K562 (cell line): ENCODE measurements around the gene TUSC1. TPM values are rescaled to one million over a fixed set of nuclear protein-coding genes. Genes with fewer than 3 reads are reported as not detected.

Experiments used
- ATAC-seq: fragments of 200-7000 bp; cut with Tn5 transposase; 3 replicates; pipeline ENCODE4 v1.9.1; 2020; ENCODE audit warnings: moderate library complexity
- BruUV-seq: library from RNA; stranded (reverse); fragments of 400-500 nt; replicated peaks from 2 replicates; lab custom pipeline; 2021; lab: Mats Ljungman, UMichigan
- CTCF ChIA-PET: fragments of 300-600 bp; formaldehyde crosslinking; extraction: SDS; loops from one replicate; lab custom pipeline; 2021; ENCODE audit warnings: low intra/inter-chr PET ratio; lab: Yijun Ruan, JAX
- POLR2A ChIA-PET: fragments of 300-600, 350-650 bp; sonication (Branson Sonifier 250); formaldehyde crosslinking; extraction: SDS; loops from one replicate; lab custom pipeline; 2021; ENCODE audit warnings: antibody characterized with exemption, inconsistent platforms; lab: Yijun Ruan, JAX
- DNase-seq, 4 experiments: peaks; one replicate each; pipeline versions ENCODE4 v3.0.0 to v3.0.0-alpha.2; 2011 to 2018; ENCODE audit warnings: low spot score in 3 of 4, mixed read lengths in 3 of 4; ENCODE audit errors: extremely low read depth in 1 of 4
- FAIRE-seq: peaks from 2 replicates; lab custom pipeline; 2011; peaks lifted over from hg19 to GRCh38; lab: Jason Lieb, UNC
- H2AFZ ChIP-seq: 2 replicates; pipeline ENCODE4 v1.6.0; 2011; ENCODE audit warnings: low read depth, low read length, control low read depth, inconsistent platforms
- H3K27ac ChIP-seq: fragments of 200-600 bp; 3 replicates; pipeline ENCODE4 v1.8.0; 2011; ENCODE audit warnings: low read depth, mild to moderate bottlenecking, control low read depth, inconsistent platforms, low read length, moderate library complexity, mixed read lengths; ENCODE audit errors: extremely low read depth
- H3K27me3 ChIP-seq, 2 experiments: fragments of 300-600 bp in 1 of 2; 2 replicates in 1 of 2; 3 replicates in 1 of 2; pipeline versions ENCODE4 v1.6.0 to v1.8.0; 2011; ENCODE audit warnings: inconsistent platforms in 2 of 2, low read length in 2 of 2, mild to moderate bottlenecking in 1 of 2, mixed read lengths in 1 of 2, moderate library complexity in 1 of 2; ENCODE audit not compliant: control insufficient read depth in 2 of 2, insufficient read depth in 2 of 2
- H3K36me3 ChIP-seq: fragments of 300-600 bp; 3 replicates; pipeline ENCODE4 v1.8.0; 2011; ENCODE audit warnings: mild to moderate bottlenecking, low read length, inconsistent platforms; ENCODE audit not compliant: control insufficient read depth, insufficient read depth
- H3K4me1 ChIP-seq, 2 experiments: fragments of 200-600 bp in 1 of 2; replicated peaks in 1 of 2; 2 replicates in 1 of 2; 3 replicates in 1 of 2; pipeline versions ENCODE4 v1.5.1 to v1.8.0; 2011; ENCODE audit warnings: inconsistent platforms in 2 of 2, low read length in 2 of 2, mild to moderate bottlenecking in 1 of 2, mixed read lengths in 1 of 2, moderate library complexity in 1 of 2; ENCODE audit not compliant: control insufficient read depth in 2 of 2, insufficient read depth in 2 of 2
- H3K4me2 ChIP-seq: 2 replicates; pipeline ENCODE4 v1.6.1; 2011; ENCODE audit warnings: low read length, control low read depth, inconsistent platforms, mixed read lengths; ENCODE audit not compliant: insufficient read depth
- H3K4me3 ChIP-seq: fragments of 200-600 bp; sonication (generic), shearing (Covaris generic); 2 replicates; pipeline ENCODE4 v1.5.1; 2016; ENCODE audit warnings: control low read depth, inconsistent platforms
- H3K79me2 ChIP-seq: fragments of 200-600 bp; 3 replicates; pipeline ENCODE4 v1.8.0; 2011; ENCODE audit warnings: low read length, inconsistent platforms; ENCODE audit not compliant: control insufficient read depth, insufficient read depth
- H3K9ac ChIP-seq, 2 experiments: 2 replicates each; pipeline versions ENCODE4 v1.6.0 to v1.6.1; 2011; ENCODE audit warnings: low read depth in 2 of 2, low read length in 2 of 2, control low read depth in 1 of 2, inconsistent platforms in 1 of 2, mild to moderate bottlenecking in 1 of 2, mixed read lengths in 1 of 2; ENCODE audit not compliant: insufficient read depth in 1 of 2
- H3K9me1 ChIP-seq: one replicate; pipeline ENCODE4 v1.6.0; 2011; ENCODE audit warnings: inconsistent platforms, mild to moderate bottlenecking, low read length, moderate library complexity; ENCODE audit not compliant: control insufficient read depth, insufficient read depth
- H3K9me3 ChIP-seq: replicated peaks from 2 replicates; pipeline ENCODE4 v1.5.1; 2011; ENCODE audit warnings: low read depth, low read length, inconsistent platforms; ENCODE audit not compliant: control insufficient read depth, insufficient read depth
- H4K20me1 ChIP-seq: replicated peaks from 2 replicates; pipeline ENCODE4 v1.6.1; 2011; ENCODE audit warnings: low read length, inconsistent platforms, mixed read lengths; ENCODE audit not compliant: control insufficient read depth, insufficient read depth
- ASH1L ChIP-seq: fragments of 450-650 bp; IDR thresholded peaks from 2 replicates; pipeline ENCODE4 v1.6.1; 2018; ENCODE audit warnings: borderline replicate concordance, mild to moderate bottlenecking, low read depth; ENCODE audit not compliant: partially characterized antibody
- BRD4 ChIP-seq: fragments of 200-600 bp; sonication (generic); IDR thresholded peaks from 2 replicates; pipeline ENCODE4 v1.6.1; 2017; ENCODE audit warnings: inconsistent platforms
- FOS ChIP-seq: IDR thresholded peaks from 3 replicates; pipeline ENCODE4 v1.6.1; 2011; ENCODE audit not compliant: insufficient read length; ENCODE audit errors: extremely low read depth
- GTF2A2 ChIP-seq: IDR thresholded peaks from 2 replicates; pipeline ENCODE4 v1.6.1; 2016; ENCODE audit warnings: mild to moderate bottlenecking, missing genetic modification characterization, missing compliant biosample characterization
- GTF2F1 ChIP-seq: IDR thresholded peaks from 2 replicates; pipeline ENCODE4 v1.6.1; 2011; ENCODE audit warnings: low read depth, low read length, improper control_type of control experiment
- HDAC8 ChIP-seq: fragments of 450-650 bp; IDR thresholded peaks from 2 replicates; pipeline ENCODE4 v1.6.1; 2016; ENCODE audit warnings: mild to moderate bottlenecking, missing genetic modification characterization, moderate library complexity, missing compliant biosample characterization
- LEF1 ChIP-seq: fragments of 450-650 bp; IDR thresholded peaks from 2 replicates; pipeline ENCODE4 v1.6.1; 2016; ENCODE audit warnings: mild to moderate bottlenecking
- SMAD1 ChIP-seq: fragments of 150-350 bp; IDR thresholded peaks from 2 replicates; pipeline ENCODE4 v1.6.1; 2014; ENCODE audit warnings: low read length, low read depth; ENCODE audit not compliant: partially characterized antibody
- TAF1 ChIP-seq: IDR thresholded peaks from 2 replicates; pipeline ENCODE4 v1.6.1; 2011; ENCODE audit warnings: mild to moderate bottlenecking, low read length, moderate library complexity; ENCODE audit not compliant: insufficient read depth, control insufficient read depth, severe bottlenecking; ENCODE audit errors: extremely low read depth
- TBP ChIP-seq: optimal IDR thresholded peaks from 2 replicates; pipeline ENCODE3; 2011; ENCODE audit warnings: low read depth, low read length, improper control_type of control experiment
- ZNF140 ChIP-seq: fragments of 250-450 bp; sonication (Bioruptor Pico); IDR thresholded peaks from 2 replicates; pipeline ENCODE4 v1.8.0; 2021; ENCODE audit warnings: moderate library complexity, mild to moderate bottlenecking, inconsistent platforms
- ZNF24 ChIP-seq: fragments of 450-650 bp; IDR thresholded peaks from 2 replicates; pipeline ENCODE4 v1.6.1; 2016
- ZNF316 ChIP-seq: fragments of 450-650 bp; IDR thresholded peaks from 2 replicates; pipeline ENCODE4 v1.6.1; 2016
- ZNF347 ChIP-seq: fragments of 450-650 bp; formaldehyde crosslinking; IDR thresholded peaks from 2 replicates; pipeline ENCODE4 v1.4.0; 2020; ENCODE audit warnings: low read depth, mild to moderate bottlenecking, moderate library complexity
- ZNF584 ChIP-seq: fragments of 200-800 bp; sonication (Bioruptor generic); IDR thresholded peaks from 2 replicates; pipeline ENCODE4 v1.6.1; 2016; ENCODE audit warnings: low read depth, mild to moderate bottlenecking, missing genetic modification characterization, missing compliant biosample characterization
- ZNF695 ChIP-seq: fragments of 450-650 bp; formaldehyde crosslinking; IDR thresholded peaks from 2 replicates; pipeline ENCODE4 v1.4.0; 2020; ENCODE audit warnings: mild to moderate bottlenecking, moderate library complexity
- WGBS: fragments of 100-300 bp; shearing (Covaris generic); methylation state at CpG from one replicate; pipeline ENCODE4 v1.1.6; 2016; ENCODE audit warnings: low coverage, mixed read lengths; ENCODE audit not compliant: insufficient coverage; ENCODE audit errors: missing lambda C conversion rate; 5-methylcytosine and 5-hydroxymethylcytosine counted together
- in situ Hi-C: fragments of 300-500 bp; cut with MboI; formaldehyde crosslinking; loops from 4 replicates; pipeline ENCODE4 v1.15.0; 2018; ENCODE audit warnings: inconsistent platforms, mixed read lengths
- intact Hi-C: fragments of 100-400 bp; cut with micrococcal nuclease; formaldehyde crosslinking; loops from 2 replicates; pipeline ENCODE4 v1.14.2; 2022
- polyA plus RNA-seq, 8 experiments: library from polyadenylated mRNA; depleted of rRNA in 4 of 8; stranded (reverse) in 5 of 8; unstranded in 3 of 8; fragments of >200 nt; fragmentation: Nextera tagmentation in 2 of 8; fragmentation: Illumina TruSeq in 1 of 8; extraction: Ambion mirVana in 2 of 8; extraction: Trizol in 1 of 8; gene quantifications; 2 replicates each; pipeline versions ENCODE4 v1.2.1 to v1.2.3, GENCODE V29; 2011 to 2014; ENCODE audit warnings: inconsistent platforms in 1 of 8, missing spikeins in 1 of 8
- total RNA-seq, 7 experiments: library from RNA; depleted of rRNA in 6 of 7; stranded (reverse); fragments of >200 nt in 6 of 7; fragmentation: Illumina TruSeq in 2 of 7; extraction: Trizol in 2 of 7; gene quantifications; 2 replicates each; pipeline versions ENCODE4 v1.2.1 to v1.2.3, GENCODE V29; 2011 to 2021; ENCODE audit warnings: low replicate concordance in 1 of 7
- TF ChIP-seq, protein P1 (sequence below): fragments of 150-350 bp; conservative IDR thresholded peaks from 2 replicates; pipeline ENCODE4 v1.6.1; 2014; ENCODE audit warnings: low read length
- TF ChIP-seq, protein P2 (sequence below): IDR thresholded peaks from 2 replicates; pipeline ENCODE4 v1.6.1; 2016; ENCODE audit warnings: missing genetic modification characterization, missing compliant biosample characterization
- TF ChIP-seq, protein P3 (sequence below), 2 experiments: fragments of 450-650 bp in 1 of 2; sonication (generic) in 1 of 2; formaldehyde crosslinking; conservative IDR thresholded peaks; 2 replicates each; pipeline versions ENCODE4 v1.4.0 to v1.8.1; 2020 to 2022; ENCODE audit warnings: mild to moderate bottlenecking in 1 of 2, missing genetic modification reagents in 1 of 2

The TUSC1 gene
- total and polyA plus RNA-seq, 9 of the 15 experiments (the other 6 are each of a cell fraction or from before 2014, with no cell fraction given), result not detected

GRCh38 chr9:25681266-25681665 is 3.0 kb upstream of the TUSC1 start:
- no peak overlapping the region for H3K27ac ChIP-seq
- no peaks in the 10 kb centered on the region for H3K79me2 ChIP-seq
- BruUV-seq, result no TSS peak
- intact Hi-C loops, result no loop called here
- WGBS, result no CpG with 5 or more reads among the region's 4 CpGs
- H3K36me3 ChIP-seq, result no peaks in the 10 kb centered on the region
- ChIA-PET POLR2A (no interaction called here), CTCF (no interaction called here)
- no peak overlapping the region for H2AFZ ChIP-seq
- TF ChIP-seq ZNF316, result no peak
- no peak for TF ChIP-seq ASH1L
- no peak for TF ChIP-seq ZNF695
- TF ChIP-seq, protein P1, sequence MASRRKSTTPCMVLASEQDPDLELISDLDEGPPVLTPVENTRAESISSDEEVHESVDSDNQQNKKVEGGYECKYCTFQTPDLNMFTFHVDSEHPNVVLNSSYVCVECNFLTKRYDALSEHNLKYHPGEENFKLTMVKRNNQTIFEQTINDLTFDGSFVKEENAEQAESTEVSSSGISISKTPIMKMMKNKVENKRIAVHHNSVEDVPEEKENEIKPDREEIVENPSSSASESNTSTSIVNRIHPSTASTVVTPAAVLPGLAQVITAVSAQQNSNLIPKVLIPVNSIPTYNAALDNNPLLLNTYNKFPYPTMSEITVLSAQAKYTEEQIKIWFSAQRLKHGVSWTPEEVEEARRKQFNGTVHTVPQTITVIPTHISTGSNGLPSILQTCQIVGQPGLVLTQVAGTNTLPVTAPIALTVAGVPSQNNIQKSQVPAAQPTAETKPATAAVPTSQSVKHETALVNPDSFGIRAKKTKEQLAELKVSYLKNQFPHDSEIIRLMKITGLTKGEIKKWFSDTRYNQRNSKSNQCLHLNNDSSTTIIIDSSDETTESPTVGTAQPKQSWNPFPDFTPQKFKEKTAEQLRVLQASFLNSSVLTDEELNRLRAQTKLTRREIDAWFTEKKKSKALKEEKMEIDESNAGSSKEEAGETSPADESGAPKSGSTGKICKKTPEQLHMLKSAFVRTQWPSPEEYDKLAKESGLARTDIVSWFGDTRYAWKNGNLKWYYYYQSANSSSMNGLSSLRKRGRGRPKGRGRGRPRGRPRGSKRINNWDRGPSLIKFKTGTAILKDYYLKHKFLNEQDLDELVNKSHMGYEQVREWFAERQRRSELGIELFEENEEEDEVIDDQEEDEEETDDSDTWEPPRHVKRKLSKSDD, result no peak
- TF ChIP-seq SMAD1, result no peak
- no peak for TF ChIP-seq GTF2F1
- TF ChIP-seq BRD4, result no peak
- no peak for TF ChIP-seq HDAC8 (tag)
- TF ChIP-seq ZNF584, result no peak
- no peak for TF ChIP-seq TAF1
- TF ChIP-seq, protein P2, sequence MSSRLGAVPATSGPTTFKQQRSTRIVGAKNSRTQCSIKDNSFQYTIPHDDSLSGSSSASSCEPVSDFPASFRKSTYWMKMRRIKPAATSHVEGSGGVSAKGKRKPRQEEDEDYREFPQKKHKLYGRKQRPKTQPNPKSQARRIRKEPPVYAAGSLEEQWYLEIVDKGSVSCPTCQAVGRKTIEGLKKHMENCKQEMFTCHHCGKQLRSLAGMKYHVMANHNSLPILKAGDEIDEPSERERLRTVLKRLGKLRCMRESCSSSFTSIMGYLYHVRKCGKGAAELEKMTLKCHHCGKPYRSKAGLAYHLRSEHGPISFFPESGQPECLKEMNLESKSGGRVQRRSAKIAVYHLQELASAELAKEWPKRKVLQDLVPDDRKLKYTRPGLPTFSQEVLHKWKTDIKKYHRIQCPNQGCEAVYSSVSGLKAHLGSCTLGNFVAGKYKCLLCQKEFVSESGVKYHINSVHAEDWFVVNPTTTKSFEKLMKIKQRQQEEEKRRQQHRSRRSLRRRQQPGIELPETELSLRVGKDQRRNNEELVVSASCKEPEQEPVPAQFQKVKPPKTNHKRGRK (tag), result no peak
- TF ChIP-seq, protein P3, sequence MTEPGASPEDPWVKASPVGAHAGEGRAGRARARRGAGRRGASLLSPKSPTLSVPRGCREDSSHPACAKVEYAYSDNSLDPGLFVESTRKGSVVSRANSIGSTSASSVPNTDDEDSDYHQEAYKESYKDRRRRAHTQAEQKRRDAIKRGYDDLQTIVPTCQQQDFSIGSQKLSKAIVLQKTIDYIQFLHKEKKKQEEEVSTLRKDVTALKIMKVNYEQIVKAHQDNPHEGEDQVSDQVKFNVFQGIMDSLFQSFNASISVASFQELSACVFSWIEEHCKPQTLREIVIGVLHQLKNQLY (CRISPR knock-in tag; conservative IDR thresholded peaks at IDR 0.05), result no peak
- TF ChIP-seq TBP, result no peak
- no peak for TF ChIP-seq ZNF347
- no peak for TF ChIP-seq GTF2A2 (tag)
- TF ChIP-seq ZNF24, result no peak
- TF ChIP-seq ZNF140 (CRISPR knock-in tag), result no peak
- TF ChIP-seq LEF1, result no peak
- no peak for TF ChIP-seq FOS
- no peak for FAIRE-seq
- H4K20me1 ChIP-seq, result no peaks in the 10 kb centered on the region
- H3K9me1 ChIP-seq, result no peaks in the 10 kb centered on the region
- H3K27me3 ChIP-seq, result no peaks in the 10 kb centered on the region
- no peak for DNase-seq
- H3K9ac ChIP-seq, result no peak overlapping the region
- H3K9me3 ChIP-seq, result no peaks in the 10 kb centered on the region
- no peak overlapping the region for H3K4me2 ChIP-seq
- ATAC-seq, result no peak
- no peak overlapping the region for H3K4me3 ChIP-seq
- in situ Hi-C loops, result no loop called here
- no peaks in the 10 kb centered on the region for H3K4me1 ChIP-seq
